ENCODE results near the gene EP300.

The EP300 gene

DNA sequence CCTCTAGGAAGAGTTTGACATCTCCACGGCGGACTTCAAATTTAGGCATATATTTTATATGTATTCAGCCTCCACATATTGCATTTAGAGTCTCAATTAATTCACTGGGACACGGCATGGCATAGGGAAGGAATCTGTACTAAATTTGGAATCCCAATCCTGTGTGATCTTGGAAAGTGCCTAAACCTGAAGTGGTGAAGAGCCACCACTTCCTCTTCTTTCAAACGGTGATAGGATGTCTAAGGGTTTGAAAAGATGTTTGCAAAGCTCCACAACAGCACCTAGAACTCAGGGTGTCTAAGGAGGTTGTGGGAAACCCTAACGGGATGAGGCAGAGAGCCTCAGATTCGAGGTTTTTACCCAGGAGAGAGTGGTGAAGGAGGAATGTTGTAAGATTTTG is 111.7 kb downstream of the EP300 start:
- H3K9me3 ChIP-seq (ENCODE audit: control insufficient read depth, insufficient read depth, low read length) = no peaks in the 10 kb centered on the region
- peaks cover 18% of the 10 kb centered on the region for H3F3A ChIP-seq (ENCODE audit: control insufficient read depth, insufficient read depth)
- TF ChIP-seq, protein P1, sequence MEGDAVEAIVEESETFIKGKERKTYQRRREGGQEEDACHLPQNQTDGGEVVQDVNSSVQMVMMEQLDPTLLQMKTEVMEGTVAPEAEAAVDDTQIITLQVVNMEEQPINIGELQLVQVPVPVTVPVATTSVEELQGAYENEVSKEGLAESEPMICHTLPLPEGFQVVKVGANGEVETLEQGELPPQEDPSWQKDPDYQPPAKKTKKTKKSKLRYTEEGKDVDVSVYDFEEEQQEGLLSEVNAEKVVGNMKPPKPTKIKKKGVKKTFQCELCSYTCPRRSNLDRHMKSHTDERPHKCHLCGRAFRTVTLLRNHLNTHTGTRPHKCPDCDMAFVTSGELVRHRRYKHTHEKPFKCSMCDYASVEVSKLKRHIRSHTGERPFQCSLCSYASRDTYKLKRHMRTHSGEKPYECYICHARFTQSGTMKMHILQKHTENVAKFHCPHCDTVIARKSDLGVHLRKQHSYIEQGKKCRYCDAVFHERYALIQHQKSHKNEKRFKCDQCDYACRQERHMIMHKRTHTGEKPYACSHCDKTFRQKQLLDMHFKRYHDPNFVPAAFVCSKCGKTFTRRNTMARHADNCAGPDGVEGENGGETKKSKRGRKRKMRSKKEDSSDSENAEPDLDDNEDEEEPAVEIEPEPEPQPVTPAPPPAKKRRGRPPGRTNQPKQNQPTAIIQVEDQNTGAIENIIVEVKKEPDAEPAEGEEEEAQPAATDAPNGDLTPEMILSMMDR (IDR thresholded peaks at IDR 0.05; ENCODE audit: low read depth, low read length, poor library complexity, severe bottlenecking) = no peak
- no peak for TF ChIP-seq EZH2phosphoT487 (IDR thresholded peaks at IDR 0.05; ENCODE audit: borderline replicate concordance, low read length)
- peaks cover 35% of the 10 kb centered on the region for H3K79me2 ChIP-seq (ENCODE audit: control insufficient read depth, low read length)
- no peak overlapping the region for H3K4me3 ChIP-seq (ENCODE audit: low read length)
- H4K20me1 ChIP-seq (ENCODE audit: control insufficient read depth, insufficient read depth, low read depth, low read length) = no peaks in the 10 kb centered on the region
- H3K36me3 ChIP-seq (ENCODE audit: control insufficient read depth, low read length) = peaks cover 21% of the 10 kb centered on the region
- H3K27ac ChIP-seq (ENCODE audit: low read depth, low read length) = no peak overlapping the region
- peaks cover 37% of the 10 kb centered on the region for H3K4me1 ChIP-seq (ENCODE audit: control insufficient read depth, low read length)
- H3K4me2 ChIP-seq (ENCODE audit: low read length) = no peak overlapping the region
- peaks cover 7% of the 10 kb centered on the region; the same call in 1 of the 2 replicates for H3K27me3 ChIP-seq (ENCODE audit: control insufficient read depth, low read length)
- H3K9me2 ChIP-seq (replicated peaks; ENCODE audit: control insufficient read depth, low read length) = no peaks in the 10 kb centered on the region

DNA sequence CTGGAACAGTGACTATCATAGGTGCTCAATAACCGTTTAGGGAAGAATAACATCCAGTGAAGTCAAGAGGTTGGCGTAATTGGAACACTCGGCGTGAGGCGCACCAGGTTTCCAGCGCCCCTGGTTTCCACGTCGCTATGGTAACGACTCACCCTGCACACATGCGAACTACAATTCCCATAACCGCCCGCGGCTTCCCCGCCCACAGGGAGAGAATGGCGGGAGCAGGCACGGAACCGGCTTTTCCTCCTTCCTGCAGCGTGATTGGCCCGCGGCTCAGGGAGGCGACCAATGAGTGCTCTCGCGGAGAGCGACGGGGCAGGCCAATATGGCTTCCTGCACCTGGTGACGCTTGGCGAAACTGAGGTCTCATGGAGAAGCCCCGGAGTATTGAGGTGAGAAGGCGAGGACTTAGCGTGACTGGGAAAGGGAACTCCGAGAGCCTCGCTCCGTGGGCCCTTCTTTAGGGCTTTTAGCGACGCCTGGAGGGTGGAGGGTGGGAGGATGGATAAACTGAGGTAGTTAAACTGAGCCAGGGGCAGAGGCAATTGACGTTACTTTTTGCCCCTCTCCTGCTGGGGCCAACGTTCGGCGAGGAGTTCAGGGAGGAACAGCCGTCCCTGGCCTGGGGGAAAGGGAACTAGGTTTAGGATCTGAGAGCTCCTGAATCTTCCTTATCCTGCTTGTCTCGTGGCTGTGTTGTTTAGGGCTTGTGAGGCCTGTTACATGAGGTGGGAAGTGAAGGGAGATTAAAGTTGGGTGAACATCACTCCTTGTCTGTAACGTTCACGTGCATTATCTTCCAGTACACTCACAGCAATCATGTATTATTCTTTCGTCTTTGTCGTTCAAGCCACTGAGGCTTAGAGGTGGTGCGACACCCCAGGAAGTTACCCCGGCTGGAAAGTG is 112.9 kb downstream of the EP300 start, which contains the start of gene L3MBTL2:
Gene L3MBTL2 (plus strand): TSS at position 321 of the 909 bp plus-strand sequence. CDS start 51 bp downstream, at position 372.
- Histone ChIP-seq H3K36me3 (ENCODE audit: control insufficient read depth, low read length) (peaks cover 30% of the 10 kb centered on the region), H4K20me1 (ENCODE audit: control insufficient read depth, insufficient read depth, low read depth, low read length) (no peaks in the 10 kb centered on the region), H3K79me2 (ENCODE audit: control insufficient read depth, low read length) (peaks cover 43% of the 10 kb centered on the region), H3K4me3 (ENCODE audit: low read length) (peak within 1 kb of the TSS; percentile 94), H3K9me2 (replicated peaks; ENCODE audit: control insufficient read depth, low read length) (no peaks in the 10 kb centered on the region), H3K27ac (ENCODE audit: low read depth, low read length) (peak within 1 kb of the TSS; percentile 95), H3K4me1 (ENCODE audit: control insufficient read depth, low read length) (peaks cover 37% of the 10 kb centered on the region), H3F3A (ENCODE audit: control insufficient read depth, insufficient read depth) (peaks cover 18% of the 10 kb centered on the region), H3K27me3 (ENCODE audit: control insufficient read depth, low read length) (peaks cover 4% of the 10 kb centered on the region; the same call in 1 of the 2 replicates), H3K4me2 (ENCODE audit: low read length) (peak within 1 kb of the TSS; percentile 92), H3K9me3 (ENCODE audit: control insufficient read depth, insufficient read depth, low read length) (no peaks in the 10 kb centered on the region)
- TF ChIP-seq, protein P1 (IDR thresholded peaks at IDR 0.05; ENCODE audit: low read depth, low read length, poor library complexity, severe bottlenecking) = peak; percentile 25
- no peak for TF ChIP-seq EZH2phosphoT487 (IDR thresholded peaks at IDR 0.05; ENCODE audit: borderline replicate concordance, low read length)

DNA sequence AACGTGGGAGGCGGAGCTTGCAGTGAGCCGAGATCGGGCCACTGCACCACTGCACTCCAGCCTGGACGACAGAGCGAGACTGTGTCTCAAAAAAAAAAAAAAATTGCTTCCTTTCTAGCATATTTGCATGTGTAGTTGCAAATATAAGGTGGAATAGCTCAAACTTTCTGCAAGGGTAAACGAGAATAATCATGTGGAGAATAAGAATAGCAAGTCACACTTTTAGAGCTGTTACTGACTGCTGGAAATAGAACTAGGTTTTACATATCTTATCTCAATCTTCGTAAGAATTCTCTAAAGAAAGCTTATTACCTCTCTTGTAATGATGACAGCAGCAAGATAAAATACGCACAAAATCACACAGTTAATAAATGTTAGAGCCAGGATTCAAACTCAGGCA is 114.3 kb downstream of the EP300 start:
- no peaks in the 10 kb centered on the region for H3K9me3 ChIP-seq (ENCODE audit: control insufficient read depth, insufficient read depth, low read length)
- 0 out of 2 replicates have a peak, but pooled peaks cover under 1% of the 10 kb centered on the region for H3K27me3 ChIP-seq (ENCODE audit: control insufficient read depth, low read length)
- H4K20me1 ChIP-seq (ENCODE audit: control insufficient read depth, insufficient read depth, low read depth, low read length) = no peaks in the 10 kb centered on the region
- H3K4me3 ChIP-seq (ENCODE audit: low read length) = peak overlapping the region; percentile 94
- TF ChIP-seq, protein P1 (IDR thresholded peaks at IDR 0.05; ENCODE audit: low read depth, low read length, poor library complexity, severe bottlenecking) = no peak
- no peak for TF ChIP-seq EZH2phosphoT487 (IDR thresholded peaks at IDR 0.05; ENCODE audit: borderline replicate concordance, low read length)
- no peaks in the 10 kb centered on the region for H3K9me2 ChIP-seq (replicated peaks; ENCODE audit: control insufficient read depth, low read length)
- H3K36me3 ChIP-seq (ENCODE audit: control insufficient read depth, low read length) = peaks cover 39% of the 10 kb centered on the region
- H3K27ac ChIP-seq (ENCODE audit: low read depth, low read length) = peak overlapping the region; percentile 95
- H3K4me1 ChIP-seq (ENCODE audit: control insufficient read depth, low read length) = peaks cover 37% of the 10 kb centered on the region
- peaks cover 18% of the 10 kb centered on the region for H3F3A ChIP-seq (ENCODE audit: control insufficient read depth, insufficient read depth)
- peak overlapping the region; percentile 92 for H3K4me2 ChIP-seq (ENCODE audit: low read length)
- peaks cover 49% of the 10 kb centered on the region for H3K79me2 ChIP-seq (ENCODE audit: control insufficient read depth, low read length)
